K562 (cell line): ENCODE results near the gene ATP8B4. TPM values are rescaled to one million over a fixed set of nuclear protein-coding genes. Genes with fewer than 3 reads are reported as not detected.

ENCODE experiments used
- TOE1 ChIP-seq, 2 experiments: fragments of 450-650 bp in 1 of 2; sonication (generic) in 1 of 2; formaldehyde crosslinking in 1 of 2; IDR thresholded peaks; 2 replicates each; pipeline versions ENCODE4 v1.7.1 to v1.8.0; 2016 to 2022; ENCODE audit warnings: borderline replicate concordance in 2 of 2, mild to moderate bottlenecking in 2 of 2, antibody characterized with exemption in 1 of 2, inconsistent platforms in 1 of 2, low read depth in 1 of 2, missing genetic modification reagents in 1 of 2, moderate library complexity in 1 of 2
- ZSCAN32 ChIP-seq: fragments of 450-650 bp; formaldehyde crosslinking; IDR thresholded peaks from 2 replicates; pipeline ENCODE4 v1.4.0; 2020; ENCODE audit warnings: mild to moderate bottlenecking, moderate library complexity
- polyA plus RNA-seq, 8 experiments: library from polyadenylated mRNA; depleted of rRNA in 4 of 8; stranded (reverse) in 5 of 8; unstranded in 3 of 8; fragments of >200 nt; fragmentation: Nextera tagmentation in 2 of 8; fragmentation: Illumina TruSeq in 1 of 8; extraction: Ambion mirVana in 2 of 8; extraction: Trizol in 1 of 8; gene quantifications; 2 replicates each; pipeline versions ENCODE4 v1.2.1 to v1.2.3, GENCODE V29; 2011 to 2014; ENCODE audit warnings: inconsistent platforms in 1 of 8, missing spikeins in 1 of 8
- total RNA-seq, 7 experiments: library from RNA; depleted of rRNA in 6 of 7; stranded (reverse); fragments of >200 nt in 6 of 7; fragmentation: Illumina TruSeq in 2 of 7; extraction: Trizol in 2 of 7; gene quantifications; 2 replicates each; pipeline versions ENCODE4 v1.2.1 to v1.2.3, GENCODE V29; 2011 to 2021; ENCODE audit warnings: low replicate concordance in 1 of 7
- TF ChIP-seq, protein P1 (sequence below), 2 experiments: fragments of 450-650 bp in 1 of 2; sonication (generic) in 1 of 2; formaldehyde crosslinking in 1 of 2; IDR thresholded peaks; 2 replicates each; pipeline versions ENCODE4 v1.7.1 to v1.9.0; 2016 to 2022; ENCODE audit warnings: inconsistent platforms in 1 of 2, mild to moderate bottlenecking in 1 of 2, missing genetic modification reagents in 1 of 2

Gene ATP8B4
- total and polyA plus RNA-seq, 9 of the 15 experiments (the other 6 are each of a cell fraction or from before 2014, with no cell fraction given), result 0.14 to 2.5 (median 0.44) TPM

DNA sequence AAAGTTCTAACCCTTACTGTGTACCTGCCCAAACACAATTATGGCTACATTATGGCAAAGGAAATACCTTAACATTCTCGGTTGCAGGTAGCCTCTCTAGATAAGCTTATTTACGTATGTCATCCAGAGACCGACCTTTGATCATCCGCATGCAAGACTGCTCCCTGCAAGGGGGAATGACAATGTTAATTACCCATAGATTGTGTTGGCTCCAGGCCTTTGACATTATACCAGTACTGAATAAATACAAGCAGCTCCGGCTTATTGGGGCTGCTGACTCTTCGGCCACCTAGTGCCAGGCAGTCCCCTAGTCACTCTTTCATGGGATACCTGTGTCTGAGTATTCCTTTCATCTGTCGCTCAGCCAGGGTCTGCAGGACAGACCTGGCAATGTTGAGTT is 274.6 kb downstream of the ATP8B4 start (continued):
- TF ChIP-seq, protein P1, sequence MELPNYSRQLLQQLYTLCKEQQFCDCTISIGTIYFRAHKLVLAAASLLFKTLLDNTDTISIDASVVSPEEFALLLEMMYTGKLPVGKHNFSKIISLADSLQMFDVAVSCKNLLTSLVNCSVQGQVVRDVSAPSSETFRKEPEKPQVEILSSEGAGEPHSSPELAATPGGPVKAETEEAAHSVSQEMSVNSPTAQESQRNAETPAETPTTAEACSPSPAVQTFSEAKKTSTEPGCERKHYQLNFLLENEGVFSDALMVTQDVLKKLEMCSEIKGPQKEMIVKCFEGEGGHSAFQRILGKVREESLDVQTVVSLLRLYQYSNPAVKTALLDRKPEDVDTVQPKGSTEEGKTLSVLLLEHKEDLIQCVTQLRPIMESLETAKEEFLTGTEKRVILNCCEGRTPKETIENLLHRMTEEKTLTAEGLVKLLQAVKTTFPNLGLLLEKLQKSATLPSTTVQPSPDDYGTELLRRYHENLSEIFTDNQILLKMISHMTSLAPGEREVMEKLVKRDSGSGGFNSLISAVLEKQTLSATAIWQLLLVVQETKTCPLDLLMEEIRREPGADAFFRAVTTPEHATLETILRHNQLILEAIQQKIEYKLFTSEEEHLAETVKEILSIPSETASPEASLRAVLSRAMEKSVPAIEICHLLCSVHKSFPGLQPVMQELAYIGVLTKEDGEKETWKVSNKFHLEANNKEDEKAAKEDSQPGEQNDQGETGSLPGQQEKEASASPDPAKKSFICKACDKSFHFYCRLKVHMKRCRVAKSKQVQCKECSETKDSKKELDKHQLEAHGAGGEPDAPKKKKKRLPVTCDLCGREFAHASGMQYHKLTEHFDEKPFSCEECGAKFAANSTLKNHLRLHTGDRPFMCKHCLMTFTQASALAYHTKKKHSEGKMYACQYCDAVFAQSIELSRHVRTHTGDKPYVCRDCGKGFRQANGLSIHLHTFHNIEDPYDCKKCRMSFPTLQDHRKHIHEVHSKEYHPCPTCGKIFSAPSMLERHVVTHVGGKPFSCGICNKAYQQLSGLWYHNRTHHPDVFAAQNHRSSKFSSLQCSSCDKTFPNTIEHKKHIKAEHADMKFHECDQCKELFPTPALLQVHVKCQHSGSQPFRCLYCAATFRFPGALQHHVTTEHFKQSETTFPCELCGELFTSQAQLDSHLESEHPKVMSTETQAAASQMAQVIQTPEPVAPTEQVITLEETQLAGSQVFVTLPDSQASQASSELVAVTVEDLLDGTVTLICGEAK (IDR thresholded peaks at IDR 0.05), result no peak
- TF ChIP-seq, protein P1 (CRISPR knock-in tag; IDR thresholded peaks at IDR 0.05), result no peak
- no peak for TF ChIP-seq TOE1 (IDR thresholded peaks at IDR 0.05; ENCODE audit: borderline replicate concordance)
- no peak for TF ChIP-seq TOE1 (CRISPR knock-in tag; IDR thresholded peaks at IDR 0.05; ENCODE audit: borderline replicate concordance, low read depth)
- TF ChIP-seq ZSCAN32, result no peak
